HepG2 (cell line): ENCODE measurements around the gene PPP1R14D. TPM values are rescaled to one million over a fixed set of nuclear protein-coding genes. Genes with fewer than 3 reads are reported as not detected.

Source experiments
- ATAC-seq: fragments of 200-7000 bp; cut with Tn5 transposase; 3 replicates; pipeline ENCODE4 v1.9.1; 2020; ENCODE audit warnings: mild to moderate bottlenecking, moderate library complexity
- BruUV-seq: library from RNA; stranded (reverse); fragments of 400-500 nt; replicated peaks from 2 replicates; lab custom pipeline; 2021; lab: Mats Ljungman, UMichigan
- CTCF ChIA-PET: fragments of 300-600 bp; formaldehyde crosslinking; extraction: SDS; loops from one replicate; lab custom pipeline; 2021; ENCODE audit warnings: low total read pairs, inconsistent platforms, low intra/inter-chr PET ratio; lab: Yijun Ruan, JAX
- POLR2A ChIA-PET: fragments of 350-600 bp; sonication (Branson Sonifier 250); formaldehyde crosslinking; loops from one replicate; lab custom pipeline; 2020; ENCODE audit warnings: antibody characterized with exemption, inconsistent platforms; lab: Yijun Ruan, JAX
- DNase-seq: peaks from one replicate; pipeline ENCODE4 v3.0.0-alpha.2; 2015; ENCODE audit warnings: low spot score
- FAIRE-seq: peaks from 3 replicates; lab custom pipeline; 2011; peaks lifted over from hg19 to GRCh38; lab: Jason Lieb, UNC
- H2AFZ ChIP-seq: one replicate; pipeline ENCODE4 v1.6.1; 2011; ENCODE audit warnings: low read length, inconsistent platforms
- H3K27ac ChIP-seq: fragments of 300-600 bp; 3 replicates; pipeline ENCODE4 v1.8.0; 2011; ENCODE audit warnings: mixed run types, mild to moderate bottlenecking, mixed read lengths, low read length, inconsistent platforms; ENCODE audit not compliant: insufficient read depth; ENCODE audit errors: extremely low read length
- H3K27me3 ChIP-seq, 2 experiments: fragments of 200-600 bp in 1 of 2; 2 replicates in 1 of 2; 3 replicates in 1 of 2; pipeline versions ENCODE4 v1.6.0 to v1.8.0; 2011; ENCODE audit warnings: low read length in 2 of 2, mild to moderate bottlenecking in 2 of 2, moderate library complexity in 2 of 2, inconsistent platforms in 1 of 2; ENCODE audit not compliant: insufficient read depth in 2 of 2, control insufficient read depth in 1 of 2
- H3K36me3 ChIP-seq, 2 experiments: fragments of 200-600 bp in 1 of 2; replicated peaks in 1 of 2; 2 replicates in 1 of 2; 3 replicates in 1 of 2; pipeline versions ENCODE4 v1.5.1 to v1.8.0; 2011; ENCODE audit warnings: low read length in 2 of 2, inconsistent platforms in 1 of 2; ENCODE audit not compliant: insufficient read depth in 2 of 2, control insufficient read depth in 1 of 2
- H3K4me1 ChIP-seq: 2 replicates; pipeline ENCODE4 v1.5.1; 2012; ENCODE audit warnings: low read length, inconsistent platforms; ENCODE audit not compliant: insufficient read depth
- H3K4me2 ChIP-seq: 2 replicates; pipeline ENCODE4 v1.6.0; 2011; ENCODE audit warnings: low read depth, low read length, inconsistent platforms
- H3K4me3 ChIP-seq, 3 experiments: fragments of 200-600 bp in 1 of 3; sonication (generic), shearing (Covaris generic) in 1 of 3; replicated peaks in 1 of 3; 2 replicates each; pipeline ENCODE4 v1.5.1; 2011 to 2016; ENCODE audit warnings: low read length in 3 of 3, inconsistent platforms in 2 of 3, low read depth in 2 of 3, mild to moderate bottlenecking in 2 of 3, control low read depth in 1 of 3, mixed read lengths in 1 of 3; ENCODE audit not compliant: insufficient read depth in 1 of 3
- H3K79me2 ChIP-seq: one replicate; pipeline ENCODE4 v1.6.1; 2011; ENCODE audit warnings: low read length, inconsistent platforms; ENCODE audit not compliant: insufficient read depth
- H3K9ac ChIP-seq: 2 replicates; pipeline ENCODE4 v1.6.0; 2011; ENCODE audit warnings: mild to moderate bottlenecking, low read depth, low read length, inconsistent platforms; ENCODE audit not compliant: insufficient read depth
- H3K9me3 ChIP-seq: 2 replicates; pipeline ENCODE4 v1.5.1; 2012; ENCODE audit warnings: mild to moderate bottlenecking, low read length
- H4K20me1 ChIP-seq: 2 replicates; pipeline ENCODE4 v1.6.0; 2011; ENCODE audit warnings: inconsistent platforms, mild to moderate bottlenecking, low read length, moderate library complexity; ENCODE audit not compliant: insufficient read depth
- FOXA3 ChIP-seq: IDR thresholded peaks from 2 replicates; pipeline ENCODE4 v1.6.1; 2016; ENCODE audit warnings: missing genetic modification reagents, missing compliant biosample characterization
- GTF3A ChIP-seq: sonication (generic); formaldehyde crosslinking; conservative IDR thresholded peaks from 2 replicates; pipeline ENCODE4 v1.4.0; 2020; ENCODE audit warnings: mild to moderate bottlenecking, missing genetic modification reagents
- MED8 ChIP-seq: sonication (generic); formaldehyde crosslinking; IDR thresholded peaks from 2 replicates; pipeline ENCODE4 v1.8.1; 2023; ENCODE audit warnings: mild to moderate bottlenecking, missing genetic modification reagents; ENCODE audit not compliant: insufficient replicate concordance
- NR1H2 ChIP-seq: sonication (generic); formaldehyde crosslinking; IDR thresholded peaks from 2 replicates; pipeline ENCODE4 v1.8.1; 2022; ENCODE audit warnings: low read depth, missing genetic modification reagents, borderline replicate concordance
- SALL1 ChIP-seq: sonication (generic); formaldehyde crosslinking; IDR thresholded peaks from 2 replicates; pipeline ENCODE4 v1.8.0; 2022; ENCODE audit warnings: mild to moderate bottlenecking, missing genetic modification reagents
- SETDB1 ChIP-seq: sonication (generic); formaldehyde crosslinking; IDR thresholded peaks from 2 replicates; pipeline ENCODE4 v1.5.1; 2020; ENCODE audit warnings: missing genetic modification reagents, mild to moderate bottlenecking, borderline replicate concordance
- SNAPC2 ChIP-seq: sonication (generic); formaldehyde crosslinking; IDR thresholded peaks from 2 replicates; pipeline ENCODE4 v1.8.1; 2022; ENCODE audit warnings: mild to moderate bottlenecking, missing genetic modification reagents
- TBX2 ChIP-seq: sonication (generic); formaldehyde crosslinking; IDR thresholded peaks from 2 replicates; pipeline ENCODE4 v1.5.0; 2020; ENCODE audit warnings: missing genetic modification reagents, mild to moderate bottlenecking, borderline replicate concordance
- YEATS4 ChIP-seq: sonication (generic); formaldehyde crosslinking; IDR thresholded peaks from 2 replicates; pipeline ENCODE4 v1.4.0; 2020; ENCODE audit warnings: missing genetic modification reagents, borderline replicate concordance
- ZFY ChIP-seq: sonication (generic); formaldehyde crosslinking; IDR thresholded peaks from 2 replicates; pipeline ENCODE4 v1.4.0; 2020; ENCODE audit warnings: missing genetic modification reagents
- ZNF10 ChIP-seq: sonication (generic); formaldehyde crosslinking; IDR thresholded peaks from 2 replicates; pipeline ENCODE4 v1.4.0; 2020; ENCODE audit warnings: mild to moderate bottlenecking, low read depth, missing genetic modification reagents, borderline replicate concordance
- ZNF501 ChIP-seq: sonication (generic); formaldehyde crosslinking; IDR thresholded peaks from 2 replicates; pipeline ENCODE4 v1.5.1; 2020; ENCODE audit warnings: mild to moderate bottlenecking, moderate library complexity, missing genetic modification reagents
- ZNF687 ChIP-seq: sonication (generic); formaldehyde crosslinking; IDR thresholded peaks from 2 replicates; pipeline ENCODE4 v1.5.1; 2020; ENCODE audit warnings: mild to moderate bottlenecking, missing genetic modification reagents, moderate library complexity
- ZNF720 ChIP-seq: sonication (generic); formaldehyde crosslinking; IDR thresholded peaks from 2 replicates; pipeline ENCODE4 v1.4.0; 2020; ENCODE audit warnings: missing genetic modification reagents
- ZNF75D ChIP-seq: sonication (generic); formaldehyde crosslinking; IDR thresholded peaks from 2 replicates; pipeline ENCODE4 v1.8.1; 2023; ENCODE audit warnings: missing genetic modification reagents, mild to moderate bottlenecking, borderline replicate concordance
- ZNF773 ChIP-seq: sonication (generic); formaldehyde crosslinking; IDR thresholded peaks from 2 replicates; pipeline ENCODE4 v1.4.0; 2020; ENCODE audit warnings: missing genetic modification reagents, borderline replicate concordance
- ZNF891 ChIP-seq: sonication (generic); formaldehyde crosslinking; IDR thresholded peaks from 2 replicates; pipeline ENCODE4 v1.5.0; 2020; ENCODE audit warnings: mild to moderate bottlenecking, missing genetic modification reagents
- WGBS: methylation state at CpG from one replicate; pipeline ENCODE4 v1.1.6; 2017; ENCODE audit warnings: low lambda C conversion rate; 5-methylcytosine and 5-hydroxymethylcytosine counted together
- in situ Hi-C: cut with HindIII; loops from 2 replicates; pipeline ENCODE4 v1.10.0; 2017; ENCODE audit warnings: low pct_unique_long_range_greater_than_20kb; ENCODE audit not compliant: extremely low pct_ligation_motif_present
- intact Hi-C: fragments of 100-400 bp; cut with micrococcal nuclease; formaldehyde crosslinking; loops from one replicate; pipeline ENCODE4 v1.10.0; 2022; ENCODE audit not compliant: unreplicated experiment
- polyA plus RNA-seq, 8 experiments: library from polyadenylated mRNA; depleted of rRNA in 3 of 8; stranded (reverse) in 7 of 8; unstranded in 1 of 8; fragments of >200 nt; fragmentation: Illumina TruSeq in 4 of 8; extraction: Trizol in 4 of 8; gene quantifications; 2 replicates each; pipeline versions ENCODE4 v1.2.1 to v1.2.3, GENCODE V29; 2011 to 2016; ENCODE audit warnings: low read depth in 4 of 8, missing spikeins in 1 of 8, mixed read lengths in 1 of 8; ENCODE audit not compliant: insufficient read depth in 1 of 8
- total RNA-seq, 5 experiments: library from RNA; depleted of rRNA; stranded (reverse); fragments of >200 nt; fragmentation: Illumina TruSeq; extraction: Trizol; gene quantifications; 2 replicates each; pipeline ENCODE4 v1.2.3, GENCODE V29; 2016; ENCODE audit warnings: low read depth in 1 of 5
- TF ChIP-seq, protein P1 (sequence below): IDR thresholded peaks from 2 replicates; pipeline ENCODE4 v1.6.1; 2012; ENCODE audit warnings: inconsistent platforms

The PPP1R14D gene
- total and polyA plus RNA-seq, 2 of the 13 experiments (the other 11 are each of a cell fraction or from before 2014, with no cell fraction given), result 0.53 to 0.55 TPM

DNA sequence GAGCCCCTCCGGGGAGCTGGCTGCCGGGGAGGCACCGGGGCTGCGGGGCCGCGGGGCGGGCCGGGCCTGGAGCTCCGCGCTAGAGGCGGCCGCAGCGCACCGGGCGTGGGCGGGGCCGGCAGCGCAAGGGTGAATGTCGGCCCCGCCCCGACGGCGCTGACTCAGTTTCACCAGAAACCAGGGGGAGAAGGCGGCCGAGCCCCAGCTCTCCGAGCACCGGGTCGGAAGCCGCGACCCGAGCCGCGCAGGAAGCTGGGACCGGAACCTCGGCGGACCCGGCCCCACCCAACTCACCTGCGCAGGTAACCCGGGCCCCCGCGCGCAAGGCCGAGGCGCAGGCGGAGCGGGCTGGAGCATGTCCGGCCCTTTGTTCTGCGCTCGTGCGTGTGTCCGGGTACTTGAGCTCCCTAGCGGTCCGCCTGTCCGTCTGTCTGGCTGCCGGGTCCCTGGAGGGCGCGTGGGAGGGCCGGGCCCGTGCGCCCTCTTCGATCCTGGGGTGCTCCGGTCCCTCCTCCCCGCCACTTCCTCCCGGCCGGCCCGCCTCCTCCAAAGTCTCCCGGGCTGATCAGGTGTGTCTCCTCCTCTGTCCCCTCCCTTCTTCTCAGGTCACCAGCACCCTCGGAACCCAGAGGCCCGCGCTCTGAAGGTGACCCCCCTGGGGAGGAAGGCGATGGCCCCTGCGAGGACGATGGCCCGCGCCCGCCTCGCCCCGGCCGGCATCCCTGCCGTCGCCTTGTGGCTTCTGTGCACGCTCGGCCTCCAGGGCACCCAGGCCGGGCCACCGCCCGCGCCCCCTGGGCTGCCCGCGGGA, 15.6 kb upstream of the PPP1R14D start, which contains the start of gene SPINT1 (continued):
- no peak for TF ChIP-seq ZNF10 (CRISPR knock-in tag)
- no peak for TF ChIP-seq FOXA3 (CRISPR knock-in tag)
- no peak for TF ChIP-seq MED8 (CRISPR knock-in tag)
- 0 out of 2 replicates have a peak, but pooled peaks have one; percentile 31 for TF ChIP-seq TBX2 (CRISPR knock-in tag)
- TF ChIP-seq SALL1 (CRISPR knock-in tag), result no peak
- no peak for TF ChIP-seq NR1H2 (CRISPR knock-in tag)
- 0 out of 2 replicates have a peak, but pooled peaks have one; percentile 22 for TF ChIP-seq ZNF773 (CRISPR knock-in tag)
- TF ChIP-seq SNAPC2 (CRISPR knock-in tag), result no peak
- TF ChIP-seq YEATS4 (CRISPR knock-in tag), result no peak
- TF ChIP-seq, all 625 proteins: peak for 12

GRCh38 chr15:40843261-40843884, 14.9 kb upstream of the PPP1R14D start:
- in situ Hi-C loops, result no loop called here
- ATAC-seq (no peak), FAIRE-seq (no peak), DNase-seq (no peak)
- Histone ChIP-seq H4K20me1 (no peaks in the 10 kb centered on the region), H3K27ac (no peak overlapping the region), H3K4me3 (peak overlapping the region; percentile 37 to 73 (median 51)), H3K27me3 (peaks cover 4 to 17% of the 10 kb centered on the region in 2 experiments; a peak in 3 of 5 replicates), H3K4me2 (peak overlapping the region; percentile 98), H3K9me3 (no peaks in the 10 kb centered on the region), H3K79me2 (no peaks in the 10 kb centered on the region), H3K9ac (peak overlapping the region; percentile 38; the same call in 1 of the 2 replicates), H3K4me1 (peaks cover 48% of the 10 kb centered on the region), H2AFZ (peak overlapping the region; percentile 60), H3K36me3 (no peaks in the 10 kb centered on the region)
- intact Hi-C loops, result no loop called here
- no TSS peak for BruUV-seq
- WGBS, result 11% methylated on average over 4 of the region's 34 CpGs
- ChIA-PET POLR2A (interaction anchor here (0.9 kb wide), 1 partner anchor 51 kb away, joined by 3 read pairs; the partner anchor contains the start of gene VPS18), CTCF (no interaction called here)
- TF ChIP-seq GTF3A (CRISPR knock-in tag) (no peak), ZNF720 (CRISPR knock-in tag) (no peak), ZNF891 (CRISPR knock-in tag) (peak; percentile 27; the same call in 1 of the 2 replicates), SETDB1 (no peak), ZNF501 (CRISPR knock-in tag) (0 out of 2 replicates have a peak, but pooled peaks have one; percentile 18), ZNF75D (CRISPR knock-in tag) (no peak), ZNF687 (CRISPR knock-in tag) (peak; percentile 51), ZFY (peak; percentile 48)
- TF ChIP-seq, protein P1, sequence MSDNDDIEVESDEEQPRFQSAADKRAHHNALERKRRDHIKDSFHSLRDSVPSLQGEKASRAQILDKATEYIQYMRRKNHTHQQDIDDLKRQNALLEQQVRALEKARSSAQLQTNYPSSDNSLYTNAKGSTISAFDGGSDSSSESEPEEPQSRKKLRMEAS, result peak; percentile 27; the same call in 1 of the 2 replicates
